Hepatocyte (in vitro differentiated cells): ENCODE results near the gene CHST11.

Source experiments
- CTCF ChIP-seq: fragments of 200-600 bp; sonication (generic); IDR thresholded peaks from 2 replicates; pipeline ENCODE4 v1.5.1; 2016; ENCODE audit warnings: antibody characterized with exemption, mild to moderate bottlenecking; ENCODE audit not compliant: poor library complexity
- EZH2 ChIP-seq: fragments of 200-600 bp; sonication (generic); IDR thresholded peaks from 2 replicates; pipeline ENCODE4 v1.6.1; 2016; ENCODE audit warnings: antibody characterized with exemption, mild to moderate bottlenecking, borderline replicate concordance
- EZH2phosphoT487 ChIP-seq: fragments of 200-600 bp; sonication (generic); IDR thresholded peaks from one replicate; pipeline ENCODE4 v1.6.1; 2018; ENCODE audit warnings: antibody characterized with exemption, mild to moderate bottlenecking, low read depth, moderate library complexity; ENCODE audit not compliant: unreplicated experiment, severe bottlenecking

DNA sequence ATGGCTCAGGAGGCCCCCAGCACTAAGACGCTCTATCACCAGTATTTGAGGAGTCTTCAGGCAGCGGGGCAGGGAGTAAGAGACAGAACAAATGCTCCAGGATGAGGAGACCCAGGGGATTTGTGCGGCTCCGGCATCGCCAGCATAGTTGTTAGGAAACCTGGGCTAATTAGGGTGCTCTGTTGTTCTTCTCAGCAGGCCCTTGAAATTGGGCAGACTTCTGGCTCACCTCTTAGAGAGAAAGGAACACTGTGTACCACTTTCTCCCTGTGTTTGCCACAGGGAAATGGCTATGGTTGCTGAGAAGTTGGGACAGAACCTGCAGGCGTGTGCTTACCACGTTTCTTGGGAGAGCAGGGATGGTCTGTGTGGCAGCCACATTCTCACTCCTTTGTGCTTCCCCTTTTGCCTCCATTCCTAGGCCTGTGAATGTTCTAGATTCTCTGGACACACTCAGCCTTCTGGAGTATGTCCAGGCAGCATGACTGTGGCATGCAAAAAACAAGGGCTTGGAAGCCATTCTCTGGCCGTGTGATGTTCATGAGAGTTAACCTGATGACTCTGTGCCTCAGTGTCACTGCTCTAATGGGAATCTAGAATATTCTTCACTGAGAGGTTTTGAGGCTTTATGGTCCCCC is 109.0 kb downstream of the CHST11 start:
- TF ChIP-seq CTCF: no peak
- TF ChIP-seq EZH2: no peak
- TF ChIP-seq EZH2phosphoT487: no peak
